Stimulated activated naive CD4-positive, alpha-beta T cell (primary cell): ENCODE data around the gene GPR142.
A peak's percentile ranks its signal among the peaks of the same experiment; 100 is the strongest.

ENCODE experiments used
- DNase-seq, 6 experiments: peaks; one replicate each; lab custom pipeline; 2025; lab: John Stamatoyannopoulos, UW

GPR142 gene, protein sequence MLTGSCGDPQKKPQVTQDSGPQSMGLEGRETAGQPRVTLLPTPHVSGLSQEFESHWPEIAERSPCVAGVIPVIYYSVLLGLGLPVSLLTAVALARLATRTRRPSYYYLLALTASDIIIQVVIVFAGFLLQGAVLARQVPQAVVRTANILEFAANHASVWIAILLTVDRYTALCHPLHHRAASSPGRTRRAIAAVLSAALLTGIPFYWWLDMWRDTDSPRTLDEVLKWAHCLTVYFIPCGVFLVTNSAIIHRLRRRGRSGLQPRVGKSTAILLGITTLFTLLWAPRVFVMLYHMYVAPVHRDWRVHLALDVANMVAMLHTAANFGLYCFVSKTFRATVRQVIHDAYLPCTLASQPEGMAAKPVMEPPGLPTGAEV

DNA sequence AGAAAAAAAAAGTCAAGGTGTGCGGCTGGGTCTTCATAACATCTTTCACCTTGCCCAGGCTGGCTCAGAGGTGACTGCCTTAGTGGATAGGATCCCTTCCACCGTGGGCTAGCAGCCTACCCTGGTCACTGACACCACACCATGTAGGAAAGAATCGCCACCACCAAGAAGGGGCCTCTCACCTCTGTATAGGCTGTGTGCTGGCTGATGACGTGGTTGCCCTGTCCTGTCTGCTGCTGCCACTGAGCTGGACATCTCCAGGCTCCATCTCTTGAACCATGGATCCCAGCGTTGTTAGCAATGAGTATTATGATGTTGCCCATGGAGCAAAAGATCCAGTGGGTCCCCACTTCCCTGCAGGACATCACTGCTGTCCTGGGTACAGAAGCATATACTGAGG is at the start of gene GPR142:
GPR142 (plus strand) TSS at position 301 of the 400 bp plus-strand sequence. CDS start 2,035 bp downstream, outside the sequence.
- no peak for DNase-seq

DNA sequence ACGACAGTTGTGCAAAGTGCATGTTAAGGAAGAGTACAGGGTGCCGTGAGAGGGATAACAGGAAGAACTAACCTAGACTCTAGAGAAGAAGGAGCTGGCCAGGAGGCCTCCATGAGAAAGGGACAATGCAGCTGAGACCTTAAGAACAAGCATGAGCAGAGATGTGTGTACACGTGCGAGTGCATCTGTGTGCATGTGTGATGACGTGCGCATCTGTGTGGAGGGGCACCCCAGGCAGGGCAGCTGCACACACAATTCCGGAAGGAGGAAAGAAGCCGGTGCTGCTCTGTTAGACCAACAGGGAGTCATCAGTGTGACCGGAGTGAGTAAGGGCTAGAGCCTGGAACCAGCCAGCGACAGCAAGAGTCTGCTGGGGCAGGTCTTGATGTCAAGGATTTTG is 48.9 kb upstream of the GPR142 start:
- DNase-seq, result no peak

DNA sequence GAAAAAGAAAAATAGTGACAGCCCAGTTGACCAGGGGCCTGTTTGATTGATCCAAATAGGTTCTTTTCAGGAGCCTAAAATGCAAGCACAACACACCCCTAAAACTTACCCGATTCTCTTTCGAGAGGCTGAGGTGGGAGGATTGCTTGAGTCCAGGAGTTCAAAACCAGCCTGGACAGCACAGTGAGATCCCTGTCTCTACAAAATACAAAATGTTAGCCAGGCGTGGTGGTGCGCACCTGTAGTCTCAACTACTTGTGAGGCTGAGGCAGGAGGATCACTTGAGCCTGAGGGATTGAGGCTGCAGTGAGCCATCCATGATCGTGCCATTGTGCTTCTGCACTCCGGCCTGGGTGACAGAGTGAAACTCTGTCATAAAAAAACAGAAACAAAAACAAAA is 42.8 kb upstream of the GPR142 start:
- DNase-seq, result no peak

DNA sequence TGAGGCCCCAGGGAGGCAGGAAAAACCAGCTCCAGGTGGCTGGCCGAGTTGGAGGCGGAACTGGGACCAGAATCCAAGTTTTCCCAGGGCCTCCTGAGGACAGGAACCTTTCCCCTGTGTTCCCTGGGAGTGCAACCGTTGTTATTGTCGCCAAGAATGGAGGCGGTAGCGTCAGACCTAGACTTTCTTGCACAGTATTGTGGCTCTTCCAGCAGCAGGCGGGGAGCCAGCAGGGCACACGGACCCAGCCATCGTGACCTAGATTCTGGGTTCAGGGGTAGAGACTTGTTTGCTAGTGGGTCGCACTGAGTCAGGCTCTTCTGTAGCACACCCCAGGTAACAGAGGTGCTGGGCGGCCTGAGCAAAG is 41.9 kb upstream of the GPR142 start:
- DNase-seq, result no peak

DNA sequence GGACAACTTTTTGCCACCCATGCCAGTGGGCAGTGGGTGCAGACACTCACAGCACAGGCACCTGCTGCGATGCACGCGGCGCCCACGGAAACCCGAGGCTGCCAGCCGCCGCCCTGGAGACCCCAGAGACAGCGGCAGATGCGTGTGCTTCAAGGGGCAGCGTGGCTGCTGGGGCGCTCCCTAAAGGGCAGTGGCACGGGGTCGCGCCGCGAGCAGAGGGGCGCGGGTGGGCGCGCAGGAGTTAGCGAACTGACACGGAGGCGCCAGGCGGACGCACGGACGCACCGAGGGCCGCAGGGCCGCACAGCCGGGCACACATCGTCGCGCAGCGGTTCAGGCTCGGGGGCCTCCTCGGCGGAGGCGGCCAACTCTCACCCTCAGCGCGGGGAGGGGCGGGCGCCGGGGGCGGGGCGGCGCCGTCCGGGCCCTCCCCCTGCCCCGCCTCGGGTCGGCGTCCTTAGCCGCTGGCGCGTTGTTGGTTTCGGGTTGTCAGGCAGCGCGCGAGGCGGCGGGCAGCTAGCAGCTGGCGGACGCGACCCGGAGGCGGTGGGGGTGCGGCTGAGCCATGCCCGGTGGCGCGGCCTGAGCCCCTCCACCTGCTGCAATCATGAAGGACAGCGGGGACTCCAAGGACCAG is 41.4 kb upstream of the GPR142 start, which contains the start of gene KIF19:
KIF19 (plus strand) TSS at position 484 of the 637 bp plus-strand sequence; CDS start at position 608, 124 bp downstream.
- DNase-seq, result peak in 3 of 6 experiments; percentile 2 to 9 (median 6)

DNA sequence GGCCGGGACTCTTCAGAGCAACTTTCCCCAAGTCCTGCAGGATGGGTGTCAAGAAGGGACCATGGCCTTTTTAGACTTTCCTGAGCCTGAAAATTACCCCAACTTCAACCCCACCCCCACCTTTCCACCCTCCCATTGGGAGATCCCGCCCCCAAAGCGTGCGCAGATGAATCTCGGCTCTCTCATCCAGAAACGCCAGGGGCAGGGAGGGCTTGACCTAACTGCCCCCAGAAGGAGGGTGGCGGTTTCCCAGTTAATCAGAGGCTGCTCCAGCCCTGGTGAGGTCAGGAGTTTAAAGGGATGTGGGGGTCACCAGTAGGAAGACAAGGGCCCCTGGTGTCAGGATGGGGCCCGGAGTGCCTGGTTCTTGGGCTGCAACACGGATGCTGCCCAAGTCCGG is 40.8 kb upstream of the GPR142 start:
- no peak for DNase-seq

DNA sequence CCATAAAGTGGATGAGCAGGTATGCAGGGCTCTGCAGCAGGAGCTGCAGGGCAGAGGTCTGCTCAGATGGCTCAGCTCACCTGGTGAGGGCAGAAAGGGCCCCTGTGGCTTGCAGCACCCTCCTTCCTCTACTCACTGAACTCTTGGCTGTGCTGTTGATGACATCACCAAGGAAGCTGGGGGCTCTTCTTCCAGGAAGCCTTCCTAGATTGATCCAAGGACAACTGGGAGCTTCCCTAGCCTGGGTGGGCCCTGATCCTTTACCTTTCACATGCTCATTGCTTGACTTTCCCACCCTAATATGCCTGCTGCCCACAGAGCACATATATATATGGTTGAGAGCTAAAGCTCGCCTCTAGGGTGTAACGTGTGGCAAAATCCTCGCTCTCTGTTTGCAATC is 38.8 kb upstream of the GPR142 start:
- no peak for DNase-seq

DNA sequence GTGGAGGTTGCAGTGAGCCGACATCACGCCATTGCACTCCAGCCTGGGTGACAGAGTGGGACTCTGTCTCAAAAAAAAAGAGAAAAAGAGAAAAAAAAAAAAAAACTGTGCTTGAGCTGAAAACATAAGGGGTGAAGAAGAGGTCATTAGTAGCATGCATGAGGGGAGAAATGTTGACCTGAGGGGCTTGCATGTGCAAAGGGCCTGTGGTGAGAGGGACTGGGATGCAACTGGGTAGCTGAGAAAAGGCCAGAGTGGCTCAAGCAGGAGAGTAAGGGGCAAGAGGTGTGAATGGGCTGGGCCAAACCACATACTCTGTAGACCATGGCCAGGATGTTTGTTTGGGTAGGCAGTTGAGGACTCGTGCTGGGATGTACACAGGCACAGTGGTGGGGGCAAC is 37.9 kb upstream of the GPR142 start:
- DNase-seq, result no peak

DNA sequence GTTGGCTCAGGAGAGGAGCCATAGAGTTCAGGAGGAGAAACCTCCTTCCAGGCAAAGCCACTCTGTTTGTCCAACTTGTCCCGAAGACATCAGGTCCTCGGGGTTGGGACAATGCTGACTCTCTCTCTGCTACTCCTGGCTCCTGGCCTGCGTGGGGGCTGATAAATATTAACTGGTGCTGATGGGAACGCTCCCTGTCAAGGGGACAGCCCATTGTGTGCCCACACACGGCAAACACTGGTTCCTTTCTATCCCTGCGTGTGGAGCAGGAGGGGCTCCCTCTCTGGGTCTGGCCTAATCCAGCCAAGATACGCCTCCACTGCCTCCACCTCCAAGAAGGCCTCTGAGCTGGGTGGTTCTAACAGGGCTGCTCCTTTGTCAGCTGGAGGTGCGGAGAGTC is 36.9 kb upstream of the GPR142 start:
- no peak for DNase-seq

DNA sequence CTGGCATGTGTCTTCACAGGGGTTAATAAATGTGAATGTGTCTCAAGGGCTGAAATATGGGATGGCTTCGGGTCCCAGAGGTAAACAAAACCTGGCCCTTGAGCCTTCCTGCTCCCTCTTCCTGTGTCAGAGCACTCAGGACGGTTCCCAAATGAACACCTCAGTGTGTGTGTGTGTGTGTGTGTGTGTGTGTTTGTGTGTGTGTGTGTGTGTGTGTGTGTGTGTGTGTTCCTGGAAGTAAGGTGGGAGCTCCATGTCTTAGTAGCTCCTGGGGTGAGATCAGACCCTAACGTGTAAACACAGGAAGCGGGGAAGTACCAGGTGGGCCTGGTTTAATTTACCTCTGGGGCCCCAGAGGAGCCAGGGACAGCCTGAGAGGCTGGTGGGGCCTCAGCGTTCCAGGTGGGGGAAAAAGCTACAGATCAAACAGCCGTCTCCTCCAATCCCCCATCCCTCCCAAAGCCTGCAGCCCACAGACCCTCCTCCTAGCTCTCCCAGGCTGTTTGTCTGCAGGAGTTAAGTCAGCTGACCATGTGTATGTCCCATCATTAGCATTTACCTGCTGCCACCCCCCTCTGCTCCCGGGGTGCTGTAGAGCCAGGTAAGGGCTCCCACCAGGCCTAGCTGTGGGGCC is 35.2 kb upstream of the GPR142 start:
- DNase-seq, result no peak

DNA sequence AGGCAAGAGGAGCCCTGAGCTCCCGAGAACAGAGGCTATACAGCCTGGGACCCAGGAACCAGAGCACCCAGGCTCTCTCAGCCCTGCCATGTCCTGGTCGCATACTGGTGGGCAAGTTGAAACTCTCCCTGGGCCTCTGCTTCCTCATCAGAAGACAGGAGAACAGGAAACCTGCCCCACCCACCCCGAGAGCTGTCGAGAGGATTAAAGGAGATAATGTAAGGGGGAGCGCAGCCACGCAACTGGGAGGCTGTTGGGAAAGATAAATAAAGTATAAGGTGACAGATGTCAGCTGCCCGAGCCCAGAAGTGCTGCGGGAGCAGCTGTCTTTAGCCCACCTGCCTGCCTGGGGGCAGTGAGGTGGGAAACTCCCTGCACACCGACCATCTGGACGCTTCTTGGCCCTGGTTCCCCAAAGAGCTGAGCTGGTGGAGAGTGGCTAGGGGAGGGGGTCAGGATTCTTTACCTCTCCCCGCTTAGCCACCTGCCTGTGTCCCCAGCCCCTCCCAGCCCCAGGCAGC is 34.5 kb upstream of the GPR142 start:
- no peak for DNase-seq

DNA sequence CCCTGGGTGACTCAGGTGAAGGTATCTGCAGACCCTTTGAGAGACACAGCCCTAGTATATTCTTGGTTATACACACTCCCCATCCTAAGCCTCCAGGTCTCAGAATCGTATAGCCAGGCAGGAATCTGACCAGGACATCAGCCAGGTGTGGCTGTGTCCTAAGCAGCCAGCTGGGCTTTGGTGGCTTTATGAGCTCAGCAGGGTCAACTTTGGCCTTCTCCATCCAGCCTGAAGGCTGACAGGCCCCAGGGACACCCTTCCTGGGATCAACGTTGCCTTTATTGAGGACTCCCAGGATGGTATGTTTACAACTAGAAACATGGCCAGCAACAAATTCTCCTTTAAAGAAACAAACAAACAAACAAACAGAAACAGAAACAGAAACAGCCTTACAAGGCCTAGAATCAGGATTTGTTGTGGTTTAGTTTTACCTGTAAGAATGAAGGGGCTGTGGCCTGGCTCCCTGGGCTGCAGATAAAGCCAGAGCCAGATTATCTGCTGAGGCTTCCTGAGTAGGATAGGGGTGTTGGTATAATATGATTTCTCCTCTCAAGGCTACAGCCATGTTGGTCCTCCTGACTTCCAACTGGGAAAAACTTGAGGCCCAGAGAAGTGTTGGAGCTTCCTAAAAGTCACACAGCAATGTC is 32.8 kb upstream of the GPR142 start:
- DNase-seq, result no peak

DNA sequence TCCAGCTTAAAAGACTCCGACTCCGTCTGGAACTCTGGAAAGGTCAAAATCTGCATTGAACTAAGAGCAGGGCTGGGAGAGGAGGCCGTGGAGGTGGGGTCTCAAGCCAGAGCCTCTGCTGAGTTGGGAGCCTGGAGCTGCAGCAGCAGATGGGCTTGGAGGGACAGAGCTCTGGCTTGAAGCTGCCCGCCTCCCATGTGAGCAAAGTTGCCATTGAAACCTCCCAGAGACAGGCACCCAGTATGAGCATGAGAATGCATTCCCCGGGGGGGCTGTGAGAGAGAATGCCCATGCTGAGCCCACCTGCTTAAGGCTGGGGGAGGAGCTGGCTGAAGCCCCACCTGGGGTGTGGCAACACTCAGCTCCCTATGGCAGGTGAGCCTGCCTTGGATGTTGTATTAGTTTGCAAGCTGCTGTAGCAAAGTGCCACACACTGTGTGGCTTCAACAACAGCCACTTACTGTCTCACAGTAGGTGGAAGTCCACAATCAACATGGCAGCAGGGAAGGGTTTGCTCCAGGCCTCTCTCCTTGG is 31.7 kb upstream of the GPR142 start:
- DNase-seq, result no peak

DNA sequence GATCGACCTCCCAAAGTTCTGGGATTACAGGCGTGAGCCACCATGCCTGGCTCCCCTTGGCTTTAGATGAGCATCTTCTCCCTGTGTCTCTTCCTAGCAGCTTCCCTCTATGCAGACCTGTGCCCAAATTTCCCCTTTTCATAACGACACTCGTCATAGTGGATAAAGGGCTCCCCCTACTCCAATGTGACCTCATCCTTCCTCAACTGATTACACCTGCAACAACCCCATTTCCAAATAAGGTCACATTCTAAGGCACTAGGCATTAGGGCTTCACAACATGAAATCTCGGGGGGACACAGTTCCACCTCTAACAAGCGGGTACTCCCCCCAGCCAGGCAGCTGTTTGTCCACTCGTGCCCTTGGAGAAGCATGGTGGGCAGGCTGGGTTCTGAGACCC is 31.0 kb upstream of the GPR142 start:
- no peak for DNase-seq

DNA sequence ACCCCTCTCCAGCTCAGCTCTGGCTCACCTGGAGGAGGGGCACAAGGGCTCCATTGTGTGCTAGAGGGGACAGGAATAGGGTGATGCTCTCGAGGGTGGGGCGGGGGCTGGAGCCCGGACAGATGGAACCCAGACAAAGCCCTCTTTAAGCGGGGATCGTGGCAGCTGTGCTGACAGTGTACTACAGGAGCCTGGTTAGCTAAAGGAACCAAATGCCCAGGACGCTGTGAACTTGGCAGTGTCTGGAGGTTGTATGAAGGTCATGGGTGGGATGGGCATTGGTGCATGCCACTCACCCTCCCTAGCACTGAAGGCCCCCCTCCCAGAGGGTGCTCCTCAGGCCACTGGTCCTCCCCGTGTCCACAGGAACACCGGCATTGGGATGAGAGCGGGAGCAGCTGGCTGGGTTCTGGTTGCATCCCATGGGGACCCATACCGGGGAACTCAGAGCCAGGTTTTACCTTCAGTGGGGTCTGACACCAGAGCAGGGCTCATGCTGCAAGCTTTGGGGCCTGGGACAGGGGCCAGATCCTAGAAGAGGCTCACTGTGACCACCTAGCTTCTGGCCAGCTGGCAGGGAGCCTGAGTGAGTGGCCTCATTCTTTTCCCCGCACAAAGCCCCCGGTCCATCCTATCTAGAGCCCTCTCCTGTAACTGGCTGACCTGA is 29.3 kb upstream of the GPR142 start:
- DNase-seq, result no peak

DNA sequence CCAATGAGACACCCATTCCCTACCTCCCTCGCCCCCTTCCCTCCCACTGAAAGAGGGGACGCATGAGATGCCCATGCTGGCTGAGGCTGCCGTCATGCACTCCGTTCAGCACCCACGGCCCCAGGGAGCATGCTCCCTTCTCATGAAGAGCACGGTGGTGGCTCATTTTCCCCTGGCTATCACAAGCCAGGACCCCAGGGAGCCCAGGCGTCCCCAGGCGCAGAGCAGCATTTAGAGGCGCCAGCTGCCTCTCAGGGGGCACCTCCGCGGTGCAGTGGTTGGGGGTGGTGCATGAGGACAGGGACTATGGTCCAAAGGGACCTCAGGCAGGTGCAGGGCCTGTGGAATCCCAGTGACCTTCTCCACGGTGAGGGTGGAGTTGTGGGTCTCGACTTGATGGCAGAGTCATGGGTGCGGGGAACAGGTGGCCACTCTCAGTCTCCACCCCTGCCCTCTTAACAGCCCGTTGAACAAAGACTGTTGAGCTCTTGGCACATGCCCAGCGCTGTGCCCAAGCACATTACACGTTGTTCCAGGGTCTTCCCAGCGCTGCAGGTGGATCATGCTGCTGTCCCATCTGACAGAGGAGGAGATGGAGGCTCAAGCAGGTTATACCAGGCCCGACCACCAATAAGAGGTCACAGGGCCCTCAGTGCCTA is 27.6 kb upstream of the GPR142 start:
- no peak for DNase-seq

DNA sequence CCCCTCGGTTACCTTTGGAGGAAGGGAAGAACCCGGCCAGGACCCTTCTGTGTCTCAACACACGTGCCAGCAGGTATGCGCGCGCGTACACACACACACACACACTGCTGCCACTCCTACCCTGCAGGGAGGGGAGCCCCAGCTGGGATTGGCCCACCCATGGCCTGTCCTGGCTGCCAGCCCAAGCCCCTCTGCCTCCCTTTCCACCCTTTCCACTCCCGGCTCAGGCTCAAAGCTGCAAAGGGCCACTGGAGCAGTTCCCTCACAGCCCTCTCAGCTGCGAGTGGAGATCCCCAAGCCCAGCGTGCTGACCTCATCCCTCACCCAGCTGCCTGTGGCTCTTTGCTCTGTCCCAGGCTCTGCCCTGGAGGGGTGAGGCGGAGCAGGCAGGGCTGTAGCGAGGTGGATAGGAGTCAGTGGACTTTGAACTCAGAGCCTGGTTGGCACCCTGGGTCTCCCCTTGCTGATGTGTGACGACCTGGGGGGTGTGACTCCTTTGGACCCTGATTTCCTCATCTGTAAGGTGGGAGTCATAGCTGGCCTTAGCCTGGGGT is 26.8 kb upstream of the GPR142 start:
- DNase-seq, result no peak

DNA sequence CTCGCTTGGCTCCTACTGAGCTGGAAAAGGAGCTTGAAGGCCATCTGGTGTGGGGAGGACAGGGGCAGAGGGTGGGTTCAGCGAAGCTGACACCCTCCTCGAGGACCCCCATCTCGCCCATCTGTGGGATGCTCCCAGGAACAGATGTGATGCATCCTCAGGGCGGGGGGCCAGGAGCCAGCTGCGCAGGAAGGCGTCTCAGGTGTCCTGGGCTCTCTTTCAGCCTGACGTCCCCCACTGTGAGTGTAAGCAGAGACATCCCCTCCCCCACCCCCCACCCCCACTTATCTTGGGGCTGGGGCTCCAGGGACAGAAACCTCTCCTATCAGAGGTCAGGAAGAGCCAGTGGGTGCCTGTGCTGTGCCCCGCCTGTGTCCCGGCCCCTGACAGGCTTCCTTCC is 25.1 kb upstream of the GPR142 start:
- no peak for DNase-seq

DNA sequence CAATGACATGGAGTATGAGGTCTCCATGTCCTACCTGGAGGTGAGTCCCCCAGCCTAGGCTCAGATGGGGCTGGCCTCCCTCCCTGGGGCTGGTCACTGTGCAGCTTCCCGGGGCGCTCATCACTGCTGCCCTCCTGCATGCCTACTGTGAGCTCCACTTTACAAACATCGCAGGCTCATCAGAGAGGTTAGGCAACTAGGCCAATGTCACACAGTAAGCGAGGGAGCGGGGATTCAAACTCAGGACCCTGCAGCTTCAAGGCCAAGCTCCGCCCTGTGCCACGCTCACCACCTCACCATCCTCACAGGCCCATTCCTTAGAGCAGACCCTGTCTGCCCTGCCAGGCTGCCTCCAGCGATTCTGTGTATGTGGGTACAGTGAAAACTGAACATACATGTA is 24.2 kb upstream of the GPR142 start:
- DNase-seq, result no peak

DNA sequence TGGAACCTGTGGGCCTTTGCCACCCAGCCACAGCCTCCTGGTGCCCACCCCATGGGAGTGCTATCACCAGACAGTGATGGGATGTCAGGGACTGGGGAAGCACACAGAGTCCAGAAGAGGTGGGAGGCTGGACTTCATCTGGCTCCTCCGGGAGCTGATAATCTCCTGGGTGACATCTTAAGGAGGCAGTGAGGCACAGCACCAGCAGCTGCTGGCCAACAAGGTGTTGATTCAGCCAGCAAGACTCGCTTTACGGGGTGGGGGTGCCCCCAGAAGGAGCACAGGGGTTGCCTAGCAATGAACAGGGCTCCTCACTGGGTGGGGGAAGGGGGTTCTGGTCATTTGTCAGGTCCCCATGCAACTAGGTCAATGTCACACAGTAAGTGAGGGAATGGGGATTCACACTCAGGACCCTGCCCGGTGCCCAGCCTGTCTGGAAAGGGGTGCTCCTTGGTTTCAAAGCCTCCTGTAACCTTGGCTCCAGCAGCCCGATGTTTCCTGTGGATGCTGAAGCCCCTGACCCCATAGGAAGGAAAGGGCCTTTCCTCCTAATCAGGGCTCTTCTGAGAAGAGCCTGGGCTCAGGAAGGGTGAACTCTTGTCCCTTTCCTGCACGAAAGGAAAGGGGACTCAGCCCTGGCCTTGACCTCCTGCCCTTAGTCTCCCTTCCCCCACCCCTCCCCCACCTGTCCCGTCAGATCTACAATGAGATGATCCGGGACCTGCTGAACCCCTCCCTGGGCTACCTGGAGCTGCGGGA is 23.6 kb upstream of the GPR142 start:
- DNase-seq, result no peak
